ENCODE results near the gene C20orf202.

C20orf202 gene

DNA sequence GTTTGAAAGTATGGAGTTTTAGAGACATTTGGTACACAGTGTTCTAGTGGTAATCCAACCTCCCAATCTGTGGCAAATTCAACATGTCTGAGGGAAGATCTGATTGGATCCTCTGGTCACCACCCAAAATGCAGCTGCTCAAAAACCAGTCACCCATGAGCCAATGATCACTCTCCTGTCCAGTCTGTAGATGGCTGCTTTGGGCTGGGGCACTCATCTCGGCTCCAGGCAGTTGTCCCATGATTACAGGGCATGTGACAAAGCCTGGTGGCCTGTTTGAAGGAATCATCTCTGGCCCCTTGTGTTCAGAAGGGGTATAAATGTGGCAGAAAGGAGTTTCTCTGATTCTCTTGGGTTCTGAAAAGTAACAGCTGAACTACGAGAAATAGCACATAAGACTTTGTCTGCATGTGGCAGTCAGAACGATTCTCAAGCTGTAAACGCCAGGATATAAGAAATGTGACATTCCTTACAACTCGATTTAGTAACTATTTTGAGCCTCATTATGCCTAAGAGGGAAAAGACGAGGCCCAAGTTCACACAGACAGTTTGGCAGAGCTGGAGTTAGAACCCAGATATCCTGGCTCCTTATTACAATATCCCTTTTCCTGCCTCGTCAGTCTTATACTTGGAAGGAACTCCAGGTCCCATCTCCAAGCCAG lies 3.9 kb upstream of the C20orf202 start:
- no peak overlapping the region for H3K27ac ChIP-seq
- CTCF ChIA-PET: interaction anchor here (0.6 kb wide), 1 partner anchor 103 kb away, joined by 3 read pairs; no protein-coding TSS in a partner anchor
- TF ChIP-seq, protein P1, sequence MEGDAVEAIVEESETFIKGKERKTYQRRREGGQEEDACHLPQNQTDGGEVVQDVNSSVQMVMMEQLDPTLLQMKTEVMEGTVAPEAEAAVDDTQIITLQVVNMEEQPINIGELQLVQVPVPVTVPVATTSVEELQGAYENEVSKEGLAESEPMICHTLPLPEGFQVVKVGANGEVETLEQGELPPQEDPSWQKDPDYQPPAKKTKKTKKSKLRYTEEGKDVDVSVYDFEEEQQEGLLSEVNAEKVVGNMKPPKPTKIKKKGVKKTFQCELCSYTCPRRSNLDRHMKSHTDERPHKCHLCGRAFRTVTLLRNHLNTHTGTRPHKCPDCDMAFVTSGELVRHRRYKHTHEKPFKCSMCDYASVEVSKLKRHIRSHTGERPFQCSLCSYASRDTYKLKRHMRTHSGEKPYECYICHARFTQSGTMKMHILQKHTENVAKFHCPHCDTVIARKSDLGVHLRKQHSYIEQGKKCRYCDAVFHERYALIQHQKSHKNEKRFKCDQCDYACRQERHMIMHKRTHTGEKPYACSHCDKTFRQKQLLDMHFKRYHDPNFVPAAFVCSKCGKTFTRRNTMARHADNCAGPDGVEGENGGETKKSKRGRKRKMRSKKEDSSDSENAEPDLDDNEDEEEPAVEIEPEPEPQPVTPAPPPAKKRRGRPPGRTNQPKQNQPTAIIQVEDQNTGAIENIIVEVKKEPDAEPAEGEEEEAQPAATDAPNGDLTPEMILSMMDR (conservative IDR thresholded peaks at IDR 0.05; ENCODE audit: low read depth): no peak
- DNase-seq (ENCODE audit: low spot score): no peak
- POLR2A ChIA-PET (ENCODE audit: low non-redundant PET): no interaction called here

DNA sequence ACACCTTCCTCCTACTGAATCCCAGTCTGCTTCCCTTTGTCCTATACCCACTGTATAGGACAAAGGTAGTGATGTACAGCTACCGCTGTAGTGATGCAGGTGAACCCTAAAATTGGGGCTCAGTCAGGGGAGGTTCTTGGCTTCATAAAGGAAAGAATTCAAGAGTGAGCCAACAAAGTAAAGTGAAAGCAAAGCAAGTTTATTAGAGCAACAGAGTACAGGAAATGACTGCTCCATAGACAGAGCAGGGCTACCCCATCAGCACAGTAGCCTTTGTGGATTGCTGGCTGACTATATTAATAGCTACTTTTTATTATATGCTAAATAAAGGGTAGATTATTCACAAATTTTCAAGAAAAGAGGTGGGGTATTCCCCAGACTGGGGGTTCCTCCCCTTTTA lies 3.3 kb upstream of the C20orf202 start:
- H3K27ac ChIP-seq: no peak overlapping the region
- TF ChIP-seq, protein P1 (conservative IDR thresholded peaks at IDR 0.05; ENCODE audit: low read depth): no peak
- ChIA-PET CTCF (interaction anchor here (0.6 kb wide), 1 partner anchor 103 kb away, joined by 3 read pairs; no protein-coding TSS in a partner anchor), POLR2A (ENCODE audit: low non-redundant PET) (no interaction called here)
- no peak for DNase-seq (ENCODE audit: low spot score)

DNA sequence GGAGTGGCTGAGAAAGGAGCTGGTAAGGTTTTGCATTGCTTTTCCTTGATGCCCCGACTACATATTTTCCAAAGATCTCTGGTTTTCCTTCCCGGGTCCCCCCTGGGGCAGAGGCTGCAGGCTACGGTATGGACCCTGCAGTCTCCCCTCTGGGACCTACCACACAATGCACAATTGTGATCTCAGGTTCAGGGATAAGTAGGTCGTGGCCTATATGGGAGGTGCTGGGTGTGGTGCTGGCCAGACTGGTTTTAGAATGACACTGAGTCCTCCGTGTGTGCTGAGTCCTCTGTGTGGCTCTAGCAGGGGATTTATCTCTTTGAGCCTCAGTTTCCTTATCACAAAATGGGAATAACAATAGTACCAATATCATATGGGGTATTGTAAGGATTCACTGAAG lies 376 bp downstream of the C20orf202 start:
- CTCF ChIA-PET: no interaction called here
- no peak overlapping the region for H3K27ac ChIP-seq
- DNase-seq (ENCODE audit: low spot score): no peak
- POLR2A ChIA-PET (ENCODE audit: low non-redundant PET): interaction anchor here (0.6 kb wide), 2 partner anchors 10 to 56 kb away, joined by 3 read pairs; no protein-coding TSS in a partner anchor
- TF ChIP-seq, protein P1 (conservative IDR thresholded peaks at IDR 0.05; ENCODE audit: low read depth): no peak

DNA sequence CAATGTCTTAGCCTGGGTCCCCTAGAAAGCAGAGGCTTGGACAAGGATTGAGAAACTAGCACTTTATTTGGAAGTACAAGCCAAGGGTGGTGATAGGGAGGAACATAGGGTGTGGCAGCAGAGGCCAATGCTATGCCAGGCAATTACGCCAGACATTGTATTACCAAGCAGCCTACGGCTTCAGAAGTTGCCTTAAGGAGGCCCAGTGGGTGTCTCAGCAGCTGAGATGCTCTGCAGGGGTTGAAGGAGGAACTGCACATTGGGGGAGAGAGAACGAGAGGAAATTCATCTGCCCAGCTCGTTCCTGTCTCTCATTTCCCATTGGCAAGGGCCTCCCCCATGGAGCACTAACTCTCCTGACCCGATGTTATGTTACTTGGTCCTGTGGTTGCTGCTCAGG lies 859 bp downstream of the C20orf202 start:
- ChIA-PET POLR2A (ENCODE audit: low non-redundant PET) (no interaction called here), CTCF (no interaction called here)
- DNase-seq (ENCODE audit: low spot score): no peak
- TF ChIP-seq, protein P1 (conservative IDR thresholded peaks at IDR 0.05; ENCODE audit: low read depth): no peak
- H3K27ac ChIP-seq: no peak overlapping the region

DNA sequence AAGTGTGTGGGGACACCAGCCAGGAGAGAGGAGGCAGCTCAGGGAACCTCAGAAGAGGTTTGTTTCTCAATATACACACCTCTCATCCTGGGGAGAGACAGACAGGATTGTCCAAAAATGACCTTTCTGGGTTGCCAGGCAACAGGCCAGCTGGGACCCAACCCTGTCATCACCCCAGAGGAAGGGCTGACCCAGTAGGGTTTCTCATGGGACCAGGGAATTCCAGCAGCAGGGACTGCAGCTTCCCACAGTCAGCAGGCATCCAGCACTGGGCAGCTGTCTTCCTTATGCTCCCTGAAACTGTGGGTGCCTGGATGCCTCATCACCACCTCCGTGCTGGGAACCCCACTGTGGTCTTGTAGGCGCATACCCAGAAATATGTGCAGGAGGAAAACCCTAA lies 1.3 kb downstream of the C20orf202 start:
- ChIA-PET CTCF (no interaction called here), POLR2A (ENCODE audit: low non-redundant PET) (no interaction called here)
- TF ChIP-seq, protein P1 (conservative IDR thresholded peaks at IDR 0.05; ENCODE audit: low read depth): no peak

DNA sequence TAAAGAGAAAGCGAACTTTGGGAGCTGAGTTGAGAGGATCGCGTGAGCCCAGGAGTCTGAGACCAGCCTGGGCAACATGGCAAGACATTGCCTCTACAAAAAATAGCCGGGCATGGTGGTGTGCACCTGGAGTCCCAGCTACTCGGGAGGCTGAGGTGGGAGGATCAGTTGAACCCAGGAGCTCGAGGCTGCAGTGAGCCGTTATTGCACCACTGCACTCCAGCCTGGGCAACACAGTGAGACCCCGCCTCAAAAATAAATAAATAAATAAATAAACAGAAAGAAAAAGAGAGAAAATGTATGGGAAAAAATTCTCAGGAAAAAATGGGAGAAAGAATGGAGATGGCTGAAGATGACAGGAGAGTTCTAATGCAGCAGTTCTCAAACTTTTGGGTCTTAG lies 2.5 kb downstream of the C20orf202 start:
- DNase-seq (ENCODE audit: low spot score): no peak
- TF ChIP-seq, protein P1 (conservative IDR thresholded peaks at IDR 0.05; ENCODE audit: low read depth): no peak
- no peak overlapping the region for H3K27ac ChIP-seq
- ChIA-PET POLR2A (ENCODE audit: low non-redundant PET) (interaction anchor here (0.6 kb wide), 1 partner anchor 9 kb away, joined by 3 read pairs; no protein-coding TSS in a partner anchor), CTCF (interaction anchor here (0.7 kb wide), 1 partner anchor 322 kb away, joined by 3 read pairs; no protein-coding TSS in a partner anchor)

More for the DNA sequence above, 1.3 kb downstream of the C20orf202 start:
- DNase-seq (ENCODE audit: low spot score): no peak
- H3K27ac ChIP-seq: no peak overlapping the region

Measured in RWPE1 (cell line).